Activated CD8-positive, alpha-beta memory T cell treated with anti-CD3 and anti-CD28 coated beads, Interleukin-2, amount 50 U/mL, for 4 hours (primary cell): ENCODE results near the gene CCDC82.

Experiments
- DNase-seq: peaks from one replicate; pipeline ENCODE4 v3.0.0-alpha.2; 2020

The CCDC82 gene

DNA sequence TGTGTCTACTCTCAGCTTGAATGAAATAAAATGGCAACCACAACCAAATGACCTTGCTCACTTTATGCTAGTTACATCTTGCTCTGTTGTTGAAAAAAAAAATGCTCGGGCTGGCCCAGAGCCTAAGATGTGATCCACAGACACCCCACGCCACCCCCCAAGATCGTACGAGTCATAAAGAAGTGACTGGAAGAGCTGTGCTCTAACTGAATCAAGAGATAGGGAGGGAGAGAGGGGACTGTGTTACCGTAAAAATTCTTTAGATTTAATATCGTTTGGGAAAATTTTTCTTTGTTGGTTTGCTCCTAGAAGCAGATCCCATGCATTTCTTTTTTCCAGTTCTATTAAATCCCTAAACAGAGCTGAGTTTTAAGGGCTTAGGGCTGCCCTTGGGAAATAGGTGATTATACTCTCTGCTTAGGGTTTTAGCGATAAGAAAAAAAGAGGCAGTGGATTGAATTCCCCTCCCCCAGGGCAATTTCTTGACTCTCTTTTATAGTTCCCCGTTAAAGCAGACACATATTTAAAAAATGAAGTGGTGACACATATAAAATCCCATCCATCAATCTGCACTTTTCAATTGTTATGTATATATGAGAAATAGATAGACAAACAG is 61.2 kb downstream of the CCDC82 start:
- no peak for DNase-seq

DNA sequence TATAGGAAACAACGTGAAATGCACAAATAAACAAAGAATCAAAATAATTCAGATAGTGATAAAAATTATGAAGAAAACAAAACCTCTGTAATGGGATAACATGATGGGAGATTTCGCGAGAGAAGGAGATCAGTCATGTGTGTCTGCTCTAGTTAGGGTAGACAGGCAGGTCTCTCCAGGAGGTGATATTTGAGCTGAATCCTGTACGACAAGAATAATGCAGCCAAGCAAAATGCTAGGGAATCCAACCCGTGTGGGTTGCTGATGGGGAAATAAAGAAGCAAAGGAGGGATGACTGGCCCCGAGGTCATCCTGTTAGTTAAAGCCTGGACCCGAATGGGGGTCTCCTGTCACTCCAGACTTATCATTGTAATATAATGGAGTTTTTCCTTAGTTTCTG is 62.8 kb downstream of the CCDC82 start:
- DNase-seq, result no peak

DNA sequence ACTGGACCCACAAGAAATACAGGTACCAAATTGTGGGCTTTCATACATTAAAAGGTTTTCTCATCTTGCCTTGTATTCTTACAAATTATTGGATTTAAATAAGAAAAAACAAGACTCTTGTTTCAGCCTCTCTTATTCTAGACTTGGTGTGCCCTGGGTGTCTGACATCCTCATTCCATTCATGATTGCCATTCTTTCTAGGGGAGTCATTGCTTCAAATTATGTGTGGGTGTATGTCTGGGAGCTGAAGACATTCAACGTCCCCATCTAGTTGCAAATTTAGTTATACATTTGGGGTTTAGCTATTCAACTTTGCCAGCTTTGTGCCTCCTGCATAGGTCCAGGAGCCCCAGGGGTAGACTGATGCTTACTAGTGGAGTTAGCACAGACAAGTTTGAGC is 64.8 kb downstream of the CCDC82 start:
- DNase-seq, result no peak

DNA sequence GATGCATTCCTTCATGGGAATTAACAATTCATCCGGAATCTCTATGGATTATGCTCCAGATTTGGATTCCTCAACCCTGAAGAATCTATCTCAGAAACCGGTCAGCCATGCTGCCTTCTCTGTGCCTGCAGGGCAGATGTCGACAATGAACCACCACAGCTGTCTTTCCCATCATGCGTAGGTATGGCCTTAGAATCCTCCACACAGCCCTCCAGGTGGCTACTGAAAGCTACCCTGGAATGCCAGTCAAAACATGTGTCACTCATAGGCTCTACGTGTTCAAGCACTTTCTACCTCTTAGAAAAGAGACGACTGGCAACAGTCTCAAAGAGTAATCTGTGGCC is 66.1 kb downstream of the CCDC82 start:
- no peak for DNase-seq

DNA sequence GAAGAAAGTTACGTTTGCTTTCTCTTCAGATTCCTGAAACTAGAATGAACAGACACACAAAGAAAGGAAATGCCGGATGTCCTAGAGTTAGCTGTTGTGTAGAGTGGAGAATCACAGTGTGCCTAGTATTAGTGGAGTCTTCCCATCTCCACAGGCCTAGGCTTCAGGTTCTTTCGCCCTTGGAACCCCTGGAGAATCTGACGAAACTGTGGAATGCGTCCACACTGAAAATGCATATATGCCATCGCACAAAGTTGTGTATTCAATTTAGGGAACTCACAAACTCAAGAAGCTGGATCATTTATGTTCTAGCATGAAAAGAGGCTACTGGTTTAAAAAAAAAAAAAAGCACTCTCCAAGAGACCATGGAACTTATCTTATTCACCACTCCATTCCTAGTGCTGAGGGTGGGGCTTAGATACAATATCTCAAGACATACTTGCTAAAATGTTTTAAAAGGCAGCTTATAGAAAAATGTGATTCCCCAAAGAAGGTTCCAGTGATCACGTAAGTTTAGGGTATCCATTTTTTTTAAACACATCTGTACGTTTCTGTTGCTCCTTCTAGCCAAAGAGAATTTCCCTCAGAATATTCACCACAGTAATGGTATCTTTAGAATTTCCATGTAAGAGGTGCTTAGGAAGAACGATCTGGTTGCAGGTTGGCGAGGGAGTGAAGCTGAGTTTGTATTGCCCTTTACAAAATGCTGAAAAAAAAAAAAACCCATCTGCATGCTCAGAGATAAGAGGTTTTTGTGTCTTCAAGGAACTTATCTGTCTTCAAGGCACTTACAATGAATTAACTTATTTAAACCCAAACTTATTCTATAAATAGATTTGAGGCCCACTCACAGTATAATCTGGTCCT is 66.7 kb downstream of the CCDC82 start:
- no peak for DNase-seq

DNA sequence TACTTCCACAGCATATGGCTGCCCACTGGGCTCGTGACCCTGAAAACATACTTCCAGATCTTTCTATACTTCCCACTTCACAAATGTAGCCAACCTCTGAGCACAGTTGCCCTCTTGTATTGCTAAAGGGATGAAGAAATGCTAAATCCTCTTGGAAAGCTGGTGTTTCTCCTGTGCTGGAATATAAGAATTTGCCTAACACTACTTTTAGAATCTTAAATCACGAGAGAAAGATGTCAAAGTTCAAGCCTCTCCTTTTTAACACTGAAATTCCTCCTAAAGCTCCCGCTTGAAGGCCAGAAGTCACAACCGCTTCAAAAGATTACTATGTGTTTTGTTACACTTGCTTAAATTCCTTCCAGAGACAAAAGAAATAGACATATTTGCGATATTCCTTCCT is 68.6 kb downstream of the CCDC82 start:
- DNase-seq, result no peak

DNA sequence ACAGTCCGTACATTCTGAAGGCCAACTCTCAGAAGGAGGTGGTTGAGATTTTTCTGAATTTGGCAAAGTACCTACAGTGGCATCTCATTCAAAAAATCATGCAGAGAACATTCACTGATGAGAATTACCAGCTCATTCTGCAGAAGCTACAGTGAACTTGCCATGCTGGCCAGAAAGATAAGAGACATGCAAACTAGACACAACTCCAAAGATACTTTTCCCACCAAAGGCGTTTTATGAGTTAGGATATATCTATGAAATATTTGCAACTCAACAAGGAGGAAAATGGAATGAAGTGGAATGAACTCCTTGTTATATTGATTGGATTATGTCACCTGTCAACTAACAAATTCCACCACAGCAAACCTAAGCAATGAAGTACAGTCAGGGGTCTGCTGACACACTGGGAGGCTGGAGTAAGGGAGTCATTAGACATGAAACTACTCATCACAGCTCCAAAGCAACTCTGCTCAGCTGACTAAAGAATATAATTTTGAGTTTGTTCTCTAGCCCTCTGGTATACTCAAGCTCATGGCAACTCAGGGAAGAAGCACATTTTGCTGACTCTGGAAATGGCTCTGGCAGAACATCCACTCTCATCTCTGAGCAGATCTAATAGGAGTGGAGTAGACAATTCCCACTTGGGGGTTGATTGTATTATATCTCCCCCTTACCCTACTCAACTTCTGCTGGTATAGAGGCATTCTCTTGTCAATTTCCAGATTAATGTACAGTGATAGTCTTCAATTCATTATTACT is 69.6 kb downstream of the CCDC82 start:
- no peak for DNase-seq

DNA sequence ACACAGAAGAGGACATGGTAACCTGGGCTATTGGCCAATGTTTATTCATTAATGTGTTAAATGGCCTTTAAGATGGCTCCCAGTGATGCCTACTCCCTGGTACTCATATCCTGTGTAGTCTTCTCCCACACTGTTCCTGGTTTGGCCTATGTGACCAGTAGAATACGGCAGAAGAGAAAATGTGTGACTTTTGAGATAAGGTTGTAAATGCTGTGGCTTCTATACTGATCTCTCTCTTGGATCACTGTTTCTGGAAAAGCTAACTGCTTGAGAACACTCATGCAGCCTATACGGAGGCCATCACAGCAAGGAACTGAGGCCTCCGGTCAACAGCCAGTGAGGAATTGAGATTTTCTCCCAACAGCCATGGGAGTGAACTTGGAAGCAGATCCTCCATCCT is 70.9 kb downstream of the CCDC82 start:
- no peak for DNase-seq

DNA sequence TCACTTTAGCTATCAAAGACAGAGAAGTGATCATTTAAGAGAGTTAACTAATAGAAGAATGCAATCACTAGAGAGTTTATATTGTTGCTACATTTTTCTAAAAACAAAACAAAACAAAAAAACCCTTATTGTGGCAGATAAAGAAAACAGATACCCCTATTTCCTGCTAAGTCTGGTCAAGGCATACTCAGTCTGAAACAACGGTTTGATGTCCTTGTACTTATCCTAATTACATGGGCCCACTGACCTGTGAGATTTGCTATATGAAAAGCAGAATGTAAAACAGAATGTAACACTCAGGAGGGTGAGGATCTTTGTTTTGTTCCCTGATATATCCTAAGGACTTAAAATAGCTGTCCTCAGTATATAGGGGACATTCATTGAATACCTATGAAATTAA is 71.3 kb downstream of the CCDC82 start:
- DNase-seq, result no peak

DNA sequence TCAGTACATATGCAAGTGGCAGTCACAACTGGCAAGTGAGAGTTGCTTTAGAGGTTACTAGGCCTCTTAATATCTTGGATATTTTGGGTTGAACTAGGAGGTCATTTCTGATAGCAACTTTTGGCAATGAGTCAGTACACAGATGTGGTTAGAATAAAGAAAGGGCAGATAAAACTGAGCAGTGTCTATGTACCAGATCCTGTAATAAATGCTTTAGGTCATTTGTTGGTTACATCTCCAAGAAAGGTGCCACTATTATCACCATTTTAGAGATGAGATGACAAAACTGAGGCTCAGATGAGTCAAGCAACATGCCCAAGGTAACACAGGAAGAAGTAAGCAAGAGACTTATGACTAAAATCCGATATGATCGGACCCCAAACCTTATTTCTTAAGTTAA is 71.7 kb downstream of the CCDC82 start:
- DNase-seq, result no peak

DNA sequence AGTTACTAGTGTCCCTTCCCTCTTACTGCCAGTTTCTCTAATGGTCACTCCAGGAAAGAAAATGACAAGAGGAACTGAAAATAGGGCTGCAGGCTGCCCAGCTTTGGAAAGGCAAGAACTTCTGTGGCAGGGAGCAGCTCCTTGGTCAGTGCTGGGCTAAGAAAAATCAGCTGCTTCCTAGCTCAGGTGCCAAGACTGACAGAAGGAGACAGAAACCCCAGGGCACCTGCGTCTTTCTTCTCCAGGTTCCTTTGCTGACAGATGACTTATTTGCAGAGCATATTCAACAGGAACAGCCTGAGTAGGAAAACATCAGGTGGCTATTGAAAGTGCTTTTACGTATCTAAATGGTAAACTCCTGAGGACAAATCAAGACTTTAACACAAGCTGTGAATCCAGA is 72.1 kb downstream of the CCDC82 start:
- DNase-seq, result no peak

DNA sequence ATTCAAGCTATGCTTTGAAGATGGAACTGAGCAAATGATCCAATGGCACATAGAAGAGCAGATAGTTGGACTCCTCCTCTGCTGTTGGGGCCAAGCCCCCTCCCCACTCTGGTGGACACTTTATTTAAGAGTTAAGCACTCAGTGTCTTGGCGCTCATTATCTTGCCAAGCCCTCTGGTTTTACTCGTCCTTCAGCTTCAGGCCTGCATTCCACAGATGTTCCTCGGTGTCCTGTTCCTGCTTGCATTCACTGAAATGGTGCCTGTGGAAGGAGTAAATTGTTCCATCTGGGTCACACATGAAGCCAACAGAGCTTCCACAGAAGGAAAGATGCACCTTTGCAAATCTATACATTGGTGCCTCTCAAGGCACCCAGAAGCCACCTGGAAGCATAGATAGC is 72.8 kb downstream of the CCDC82 start:
- no peak for DNase-seq

DNA sequence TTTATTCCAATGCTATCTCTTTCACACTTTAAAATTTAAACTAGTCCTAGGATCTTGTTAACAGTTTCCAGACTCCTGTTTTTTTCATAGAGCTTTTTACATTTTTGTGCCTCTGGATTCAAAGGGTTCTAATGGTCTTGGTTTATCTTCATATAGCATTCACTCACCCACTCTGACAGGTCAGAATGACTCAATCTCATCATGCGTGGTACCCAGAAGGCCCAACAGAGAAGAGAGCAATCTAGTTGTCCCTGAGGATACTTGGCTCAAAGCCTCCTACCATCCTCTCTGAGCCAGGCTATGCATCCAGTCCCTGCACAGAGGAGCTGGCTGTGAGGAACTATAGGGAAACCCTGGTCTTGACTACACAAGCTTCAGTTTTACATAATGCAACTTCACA is 74.2 kb downstream of the CCDC82 start:
- DNase-seq, result no peak

DNA sequence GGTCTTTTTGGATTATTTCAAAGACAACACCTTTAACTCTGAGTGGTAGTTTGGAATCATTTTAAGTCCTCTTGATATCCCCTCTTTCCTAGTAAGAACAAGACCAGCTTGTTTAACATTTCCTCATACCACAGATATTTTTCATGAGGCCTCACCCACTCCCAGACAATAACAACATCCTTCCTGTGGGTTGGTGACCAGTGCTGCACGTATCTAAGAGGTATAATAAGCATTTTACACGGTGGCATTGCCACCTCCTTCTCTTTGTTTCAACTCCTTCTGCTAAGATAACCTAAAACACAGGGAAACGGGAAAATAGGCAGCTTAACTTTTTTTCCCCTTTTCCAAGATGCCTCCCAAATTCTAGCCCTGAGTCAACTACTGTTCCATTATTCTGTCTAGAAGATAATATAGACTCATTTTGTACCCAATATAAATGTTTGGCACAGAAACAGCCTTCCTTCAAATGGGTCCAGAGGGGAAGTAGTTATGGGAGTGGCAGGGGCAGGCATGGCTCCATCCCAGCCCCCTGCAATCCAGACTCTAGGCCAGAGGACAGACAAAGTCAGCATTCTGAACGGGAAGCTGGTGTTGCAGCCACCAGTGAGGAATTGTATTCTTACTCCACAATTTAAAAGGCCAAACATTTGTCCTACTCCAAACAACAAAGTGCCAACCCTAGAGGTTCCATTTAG is 75.2 kb downstream of the CCDC82 start:
- DNase-seq, result no peak

DNA sequence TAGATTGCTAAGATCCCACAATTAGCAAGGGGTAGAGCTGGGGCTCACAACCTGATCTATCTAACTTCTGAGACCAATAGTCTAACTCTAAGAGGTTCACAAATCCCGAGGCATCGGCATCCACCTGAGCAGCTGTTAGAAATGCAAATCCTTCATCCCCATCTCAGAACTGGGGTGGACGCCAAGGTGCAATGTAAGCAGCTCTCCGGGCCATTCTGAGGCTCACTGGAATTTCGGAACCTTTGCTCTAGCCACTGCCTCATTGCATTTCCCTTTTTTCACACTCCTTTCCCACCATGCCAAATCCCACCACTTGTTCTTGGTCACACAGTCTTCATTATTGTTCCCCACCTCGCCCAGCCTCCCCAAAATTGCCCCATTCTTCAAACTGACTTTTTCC is 76.5 kb downstream of the CCDC82 start:
- no peak for DNase-seq

DNA sequence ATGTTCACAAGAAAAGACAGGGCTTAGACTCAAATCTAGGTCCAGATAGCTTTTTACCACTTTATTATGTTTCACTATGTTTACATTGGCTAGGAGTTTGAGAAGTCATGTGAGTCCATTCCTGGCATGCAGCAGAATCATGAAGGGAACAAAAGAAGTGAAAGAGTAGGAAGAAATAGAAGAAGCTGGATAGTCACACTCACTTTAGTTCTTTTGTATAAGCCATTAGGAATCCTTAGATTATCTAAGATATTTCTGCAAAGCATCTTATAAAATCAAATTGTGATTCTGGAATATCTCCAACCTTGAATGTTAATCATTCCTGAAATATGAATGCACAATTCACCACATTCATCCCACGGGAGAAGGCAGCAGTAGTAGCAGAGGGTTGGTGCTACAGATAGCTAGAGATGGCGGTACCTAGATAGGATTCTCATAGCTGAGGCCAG is 78.6 kb downstream of the CCDC82 start:
- DNase-seq, result no peak

DNA sequence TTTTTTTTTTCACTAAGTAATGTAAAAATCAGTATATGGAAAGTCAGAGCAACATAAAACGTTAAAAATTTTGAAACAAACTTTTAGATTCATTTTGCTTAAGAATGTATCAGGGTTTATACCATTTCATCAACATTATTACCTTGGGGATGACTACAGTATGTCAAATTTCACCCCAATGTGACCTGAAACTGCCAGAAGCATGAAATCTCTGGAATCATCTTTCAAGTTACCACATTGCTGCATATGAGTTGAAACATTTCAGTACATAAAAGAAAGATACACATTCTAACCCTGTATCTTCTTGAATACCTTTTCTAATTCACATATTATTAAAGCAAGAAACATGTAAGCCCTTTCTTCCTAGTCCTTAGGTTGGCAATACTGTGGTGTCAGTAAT is 79.5 kb downstream of the CCDC82 start:
- no peak for DNase-seq

DNA sequence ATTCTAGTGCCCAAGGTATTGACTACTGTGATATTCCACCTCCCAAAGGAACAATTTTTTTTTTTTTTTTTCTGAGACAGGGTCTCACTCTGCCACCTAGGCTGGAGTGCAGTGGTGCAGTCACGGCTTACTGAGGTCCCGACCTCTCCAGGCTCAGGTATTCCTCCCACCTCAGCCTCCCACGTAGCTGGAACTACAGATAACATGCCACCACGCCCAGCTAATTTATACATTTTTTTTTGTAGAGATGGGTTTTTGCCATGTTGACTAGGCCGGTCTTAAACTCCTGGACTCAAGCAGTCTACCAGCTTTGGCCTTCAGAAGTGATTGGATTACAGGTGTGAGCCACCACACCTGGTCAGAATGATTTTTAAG is 80.1 kb downstream of the CCDC82 start:
- DNase-seq, result no peak

DNA sequence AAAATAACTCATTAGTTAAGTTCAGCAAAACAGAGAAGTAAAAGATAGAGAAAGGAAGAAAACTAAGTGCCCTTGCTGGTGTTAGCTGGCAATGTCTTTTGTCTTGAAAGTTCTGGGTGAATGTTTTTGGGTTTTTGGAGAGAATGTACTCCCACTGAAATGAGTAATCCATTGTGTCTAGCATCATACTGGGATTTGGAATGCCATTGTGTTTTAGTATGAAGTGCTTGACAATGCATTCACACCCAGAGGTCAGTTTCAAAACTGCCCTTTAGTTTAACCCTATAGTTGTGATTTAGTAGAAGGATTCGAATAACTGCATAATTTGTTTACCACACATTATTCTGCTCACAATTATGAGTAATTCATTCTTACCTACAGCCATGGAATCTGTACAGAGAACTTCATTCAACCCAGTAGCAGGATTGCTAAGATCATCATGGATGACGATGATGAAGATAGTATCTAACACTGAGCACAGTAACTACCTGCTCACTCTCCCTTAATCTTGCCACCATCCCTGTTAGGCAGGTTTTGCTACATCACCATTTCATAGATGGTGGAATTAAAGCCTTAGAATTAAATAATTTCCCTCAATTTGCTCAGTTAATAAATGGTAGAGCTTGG is 80.6 kb downstream of the CCDC82 start:
- no peak for DNase-seq

DNA sequence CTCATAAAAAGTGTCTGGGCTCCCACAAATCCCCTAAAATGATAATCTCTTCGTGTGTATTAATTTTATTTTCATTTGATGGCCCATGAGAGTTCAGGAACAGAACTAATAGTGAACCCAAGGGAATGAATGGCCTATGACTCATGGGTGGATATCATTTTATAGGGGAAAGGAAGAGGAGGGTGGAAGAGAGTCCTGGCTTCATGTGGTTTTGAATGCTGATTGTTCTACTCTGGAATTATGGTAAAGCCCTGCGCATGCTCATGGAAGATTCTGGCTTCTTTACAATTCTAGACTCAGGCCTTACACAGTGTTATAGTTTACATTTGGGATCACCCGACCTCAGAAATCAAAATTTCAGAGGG is 82.0 kb downstream of the CCDC82 start:
- no peak for DNase-seq

DNA sequence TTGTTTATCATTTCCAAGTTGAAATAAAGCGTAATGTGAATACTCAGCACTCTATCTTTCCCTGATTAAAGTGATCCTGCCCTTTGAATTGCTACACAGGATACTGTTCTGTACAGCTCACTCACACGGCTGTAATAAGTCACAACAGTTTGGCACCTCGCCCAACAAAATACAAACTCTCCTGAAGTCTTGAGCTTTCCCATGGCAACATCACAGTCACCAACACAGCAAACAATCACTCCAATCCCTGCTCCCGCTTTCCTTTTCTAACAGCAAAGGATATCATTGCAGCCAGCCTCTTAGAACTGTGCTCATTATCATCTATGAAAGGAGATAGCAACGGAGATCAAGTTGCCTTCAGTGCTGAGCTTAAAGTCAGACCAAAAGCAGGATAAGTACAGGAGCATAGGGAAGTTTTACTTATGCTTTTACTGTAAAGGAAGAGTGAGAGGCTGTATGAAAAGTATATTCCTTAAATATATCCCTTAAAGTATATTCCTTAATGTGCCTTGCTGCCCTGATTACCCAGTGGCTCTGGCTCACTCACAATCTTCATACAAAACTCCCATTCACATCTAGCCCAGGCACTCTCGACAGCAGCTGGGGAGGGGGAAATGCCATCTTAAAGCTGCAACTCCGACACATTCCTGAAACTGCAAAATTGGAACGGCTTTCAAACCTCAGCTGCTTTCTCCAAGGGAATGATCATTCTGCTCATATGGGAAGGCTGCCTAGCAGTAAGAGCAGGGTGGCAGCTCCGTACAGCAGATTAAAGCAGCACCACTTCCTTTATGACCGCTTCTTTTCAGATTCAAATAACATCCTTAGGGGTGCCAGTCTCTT is 82.6 kb downstream of the CCDC82 start:
- no peak for DNase-seq

DNA sequence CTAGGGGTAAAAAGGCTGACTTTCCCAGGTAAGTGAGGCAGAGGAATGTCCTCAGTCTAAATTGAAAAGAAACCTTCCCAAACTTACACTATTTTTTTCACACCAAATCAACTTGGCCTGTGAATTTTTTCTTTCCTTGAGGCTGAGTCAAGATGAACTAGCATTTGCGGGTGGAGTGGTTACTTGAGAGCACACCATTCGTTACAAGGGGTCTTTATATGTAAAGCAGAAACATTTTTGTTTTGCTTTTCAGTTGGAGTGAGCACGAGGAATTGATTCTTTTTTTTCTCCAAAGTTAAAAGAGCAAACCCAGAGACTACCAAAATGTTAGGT is 83.1 kb downstream of the CCDC82 start:
- no peak for DNase-seq
